GM18907 (cell line): ENCODE results near the gene ZP2.
"Not testable (repeated sequence)": the region's sequence is repeated elsewhere in the genome, so short reads cannot be mapped to it uniquely, and the experiment has no call there.

Source experiments
- ATAC-seq: cut with Tn5 transposase; IDR thresholded peaks from one replicate; pipeline ENCODE4 v1.9.1; 2021; ENCODE audit warnings: mild to moderate bottlenecking, moderate library complexity; ENCODE audit not compliant: unreplicated experiment

ZP2 gene

GRCh38 chr16:21218153-21218552 lies 6.8 kb upstream of the ZP2 start:
- no peak for ATAC-seq

- ATAC-seq, result no peak
Observed at GRCh38 chr16:21217121-21217520, 5.7 kb upstream of the ZP2 start.

- no peak for ATAC-seq
Observed at GRCh38 chr16:21214086-21214485, 2.7 kb upstream of the ZP2 start.

DNA sequence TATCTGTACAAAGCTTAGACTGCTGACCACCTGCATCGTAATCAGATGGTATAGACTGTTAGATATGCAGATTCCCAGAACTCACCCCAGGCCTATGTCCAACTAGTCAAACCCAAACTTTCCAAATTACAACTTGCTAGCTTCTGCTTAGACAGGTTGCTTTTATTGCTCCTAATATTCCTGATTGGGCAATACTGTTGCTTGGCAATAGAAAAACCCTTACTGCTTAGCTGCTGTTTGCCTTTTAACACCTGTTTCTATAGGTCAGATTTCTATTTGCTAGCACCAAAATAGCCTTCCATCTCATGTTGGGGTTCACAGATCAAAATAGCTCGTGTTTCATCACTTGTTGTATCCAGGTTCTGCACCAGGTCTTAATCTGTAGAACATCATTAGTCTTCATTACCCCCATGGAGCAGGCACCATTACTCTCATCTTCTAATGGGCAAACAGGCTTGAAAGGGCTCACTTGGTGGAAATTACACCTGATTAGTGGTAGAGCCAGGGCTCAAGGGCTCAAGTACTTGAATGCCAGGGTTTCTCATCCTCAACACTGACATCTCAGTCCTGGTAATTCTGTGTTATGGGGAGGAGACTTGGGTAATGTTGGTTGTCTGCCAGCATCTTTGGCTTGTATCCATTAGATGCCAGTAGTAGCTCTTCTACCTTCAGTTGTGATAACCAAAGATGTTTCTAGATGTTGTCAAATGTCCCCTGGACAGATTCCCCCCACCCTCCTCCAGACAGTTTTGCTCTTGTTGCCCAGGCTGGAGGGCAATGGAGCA lies 2.7 kb downstream of the ZP2 start:
- no peak for ATAC-seq

DNA sequence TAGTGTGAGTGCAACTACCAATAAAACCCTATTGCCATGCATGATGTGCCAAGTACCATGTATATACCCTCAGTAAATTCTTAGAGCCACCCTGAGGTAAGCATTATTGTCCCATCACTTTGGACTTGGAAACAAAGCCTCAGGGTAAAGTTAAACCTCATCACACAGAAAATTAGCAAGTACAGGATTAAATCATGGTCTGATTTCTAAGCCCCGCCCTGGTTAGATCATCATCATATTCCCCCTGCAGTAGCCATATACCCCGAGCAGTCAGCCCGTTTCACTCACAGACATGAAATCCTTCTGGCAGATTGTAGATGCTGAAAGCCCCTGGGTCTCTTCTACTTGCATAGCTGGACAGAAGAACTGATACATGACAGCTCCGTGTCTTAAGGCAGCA lies 4.8 kb downstream of the ZP2 start:
- ATAC-seq, result no peak

- ATAC-seq, result no peak
Observed at GRCh38 chr16:21205303-21205702, 6.1 kb downstream of the ZP2 start.

GRCh38 chr16:21203155-21203797 lies 8.1 kb downstream of the ZP2 start:
- ATAC-seq, result no peak

DNA sequence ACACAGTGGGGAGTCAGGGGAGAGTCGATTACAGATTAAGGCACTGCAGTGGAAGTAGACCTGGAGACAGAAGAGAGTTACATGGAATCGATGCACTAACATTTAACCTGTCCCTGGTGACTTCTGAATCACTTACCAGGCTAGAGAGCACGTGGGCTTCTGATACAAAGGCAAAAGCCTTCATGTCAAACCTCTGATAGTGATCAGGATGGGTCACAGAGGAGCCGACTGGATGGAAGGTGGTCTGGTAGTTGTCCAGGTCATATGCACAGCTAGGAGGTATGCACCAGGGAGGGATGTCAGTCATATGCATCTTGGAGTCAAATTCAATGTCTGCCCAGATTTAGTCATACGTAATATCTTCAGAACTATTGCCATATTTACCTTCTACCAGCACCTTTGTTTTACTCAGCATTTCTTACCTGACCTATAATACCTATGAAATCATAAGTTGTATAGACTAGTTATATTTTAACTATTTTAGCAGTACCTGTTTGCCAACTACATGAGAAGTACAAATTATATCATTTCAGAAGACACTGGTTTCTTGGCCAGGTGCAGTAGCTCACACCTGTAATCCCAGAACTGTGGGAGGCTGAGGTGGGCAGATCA lies 11.7 kb downstream of the ZP2 start:
- no peak for ATAC-seq

DNA sequence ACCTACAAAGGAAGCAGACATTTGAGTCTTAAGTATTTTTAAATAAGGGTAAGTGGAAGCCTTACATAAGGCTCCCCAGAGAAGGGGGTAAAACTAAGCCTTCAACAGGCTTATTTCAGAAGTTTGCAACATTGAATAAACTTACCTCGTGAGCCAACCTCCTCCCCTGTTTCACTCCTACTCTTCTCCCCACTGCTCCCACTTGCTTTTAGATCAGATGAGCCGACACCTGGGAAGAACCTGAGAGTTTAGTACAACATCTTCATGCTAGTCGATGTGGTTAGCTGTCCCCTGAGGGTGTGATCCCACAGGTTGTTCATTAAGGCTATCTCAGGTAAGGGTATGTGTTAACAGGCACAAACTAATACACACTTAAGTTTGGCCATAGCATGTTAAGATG lies 13.8 kb downstream of the ZP2 start:
- no peak for ATAC-seq

DNA sequence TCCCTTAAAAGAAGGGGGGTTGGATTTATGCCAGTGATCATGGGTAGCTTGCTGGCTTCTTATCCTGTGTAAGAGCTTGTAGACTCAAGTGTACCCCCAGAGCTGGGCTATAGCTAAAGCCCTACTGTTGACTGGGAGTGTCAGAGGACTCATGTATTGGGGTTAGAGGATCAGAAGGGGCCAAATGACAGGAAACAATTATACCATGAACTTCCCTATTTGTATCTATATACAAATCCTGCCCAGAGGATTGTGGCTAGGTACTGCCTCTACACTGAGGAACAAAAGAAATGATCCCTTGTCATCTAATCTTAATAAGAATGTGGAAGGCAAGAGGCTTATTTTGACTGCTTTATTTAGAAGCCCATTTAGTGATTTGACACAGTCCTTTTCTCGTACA lies 14.3 kb downstream of the ZP2 start:
- no peak for ATAC-seq

- not testable (repeated sequence) for ATAC-seq
Observed at GRCh38 chr16:21195330-21195729, 16.0 kb downstream of the ZP2 start.

DNA sequence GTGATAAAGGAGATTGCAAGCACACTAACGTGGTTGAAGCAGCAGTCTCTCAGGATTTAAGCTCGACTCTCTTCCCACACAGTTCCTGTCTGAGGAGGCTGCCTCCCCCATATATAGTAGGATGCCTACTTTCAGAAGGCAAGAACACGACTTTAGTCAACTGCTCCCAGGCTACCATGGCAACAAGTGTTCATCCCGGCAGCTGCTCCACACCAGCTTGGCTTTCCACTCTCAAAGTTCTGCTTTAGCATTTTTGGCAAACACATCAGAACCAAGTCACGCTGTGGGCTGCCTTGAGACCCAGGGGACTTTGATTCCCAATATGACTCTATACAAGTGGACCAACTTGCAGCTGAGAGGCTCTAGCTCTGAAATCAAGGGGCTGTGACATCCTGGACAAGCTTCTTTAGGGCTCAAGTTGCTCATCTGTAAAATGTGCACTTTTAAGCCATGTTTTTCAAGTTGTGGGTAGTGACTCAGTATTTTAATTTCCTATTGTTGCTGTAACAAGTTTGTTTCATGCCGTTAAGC lies 16.5 kb downstream of the ZP2 start:
- ATAC-seq, result no peak

GRCh38 chr16:21192991-21193390 lies 18.4 kb downstream of the ZP2 start:
- ATAC-seq, result no peak

DNA sequence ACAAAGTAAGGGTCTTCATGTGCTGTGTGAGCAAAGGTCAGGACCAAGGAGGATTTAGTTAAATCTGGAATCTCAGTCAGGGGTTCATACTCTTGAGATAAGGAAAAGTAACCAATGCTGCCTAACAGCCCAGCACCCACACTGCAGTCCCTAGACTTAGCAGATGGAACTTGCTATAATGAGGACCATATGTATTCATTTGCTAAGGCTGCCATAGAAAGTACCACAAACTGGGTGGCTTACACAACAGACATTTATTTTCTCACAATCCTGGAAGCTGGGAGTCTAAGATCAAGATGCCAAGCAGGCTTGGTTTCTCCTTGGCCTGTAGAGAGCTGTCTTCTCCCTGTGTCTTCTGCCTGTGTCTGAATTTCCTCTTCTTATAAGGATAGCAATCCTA lies 20.8 kb downstream of the ZP2 start:
- no peak for ATAC-seq

DNA sequence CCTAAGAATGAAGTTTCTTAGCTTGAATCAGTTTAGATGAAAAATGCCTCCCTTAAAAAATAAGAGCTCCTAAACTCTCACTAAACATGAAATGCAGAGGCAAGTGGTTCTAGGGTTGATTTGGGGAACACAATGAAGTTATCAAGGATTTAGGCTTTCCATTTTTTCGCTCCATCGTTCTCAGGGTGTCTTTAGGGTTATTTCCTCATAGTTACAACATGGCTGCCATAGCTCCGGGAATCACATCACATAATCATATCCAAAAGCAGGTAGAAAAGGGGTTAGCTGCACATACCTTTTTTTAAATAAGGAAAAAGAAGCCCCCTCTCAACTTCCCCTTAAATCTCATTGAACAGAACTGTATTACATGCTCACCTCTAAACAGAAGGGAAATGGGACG lies 21.4 kb downstream of the ZP2 start:
- ATAC-seq, result no peak

DNA sequence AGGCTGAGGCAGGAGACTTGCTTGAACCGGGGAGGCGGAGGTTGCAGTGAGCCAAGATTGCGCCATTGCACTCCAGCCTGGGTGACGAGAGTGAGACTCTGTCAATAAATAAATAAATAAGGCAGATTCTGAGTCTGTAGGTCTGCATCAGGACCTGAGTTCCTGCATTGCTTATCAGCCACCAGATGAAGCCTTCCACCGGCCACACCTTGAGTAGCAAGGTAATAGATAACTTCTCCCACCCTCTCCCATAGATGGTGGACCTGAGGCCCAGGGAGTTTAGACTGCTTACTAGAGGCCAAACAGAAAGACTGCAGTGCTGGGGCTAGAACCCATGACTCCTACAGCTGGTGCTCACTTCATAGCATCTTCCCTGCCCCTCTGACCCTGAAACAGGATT lies 22.1 kb downstream of the ZP2 start:
- ATAC-seq, result no peak

DNA sequence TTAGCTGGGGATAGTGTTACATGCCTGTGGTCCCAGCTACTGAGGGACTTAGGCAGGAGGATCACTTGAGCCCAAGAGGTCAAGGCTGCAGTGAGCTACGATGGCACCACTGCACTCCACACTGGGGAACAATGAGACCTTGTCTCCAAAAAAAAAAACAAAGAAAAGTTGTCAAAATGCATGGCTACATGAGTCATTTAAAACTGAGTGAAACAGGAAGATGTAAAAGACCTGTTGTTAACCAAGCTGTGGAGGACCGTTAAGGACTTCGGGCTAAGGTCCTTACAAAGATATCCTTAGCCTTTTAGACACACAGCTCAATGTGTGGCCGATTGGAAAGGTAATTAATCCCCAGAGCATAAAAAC lies 25.1 kb downstream of the ZP2 start:
- no peak for ATAC-seq

GRCh38 chr16:21185659-21186325 lies 25.6 kb downstream of the ZP2 start:
- ATAC-seq, result no peak

DNA sequence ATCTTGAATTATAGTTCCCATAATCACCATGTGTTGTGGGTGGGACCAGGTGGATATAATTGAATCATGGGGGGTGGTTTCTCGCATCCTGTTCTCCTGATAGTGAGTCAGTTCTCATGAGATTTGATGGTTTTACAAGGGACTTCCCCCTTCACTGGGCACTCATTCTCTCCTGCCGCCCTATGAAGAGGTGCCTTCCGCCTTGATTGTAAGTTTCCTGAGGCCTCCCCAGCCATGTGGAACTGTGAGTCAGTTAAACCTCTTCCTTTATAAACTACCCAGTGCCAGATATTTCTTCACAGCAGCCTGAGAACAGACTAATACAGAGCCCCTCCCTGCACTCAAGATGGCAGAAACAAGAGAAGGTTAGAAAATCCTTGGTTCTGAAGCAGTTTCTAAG lies 26.5 kb downstream of the ZP2 start:
- no peak for ATAC-seq

DNA sequence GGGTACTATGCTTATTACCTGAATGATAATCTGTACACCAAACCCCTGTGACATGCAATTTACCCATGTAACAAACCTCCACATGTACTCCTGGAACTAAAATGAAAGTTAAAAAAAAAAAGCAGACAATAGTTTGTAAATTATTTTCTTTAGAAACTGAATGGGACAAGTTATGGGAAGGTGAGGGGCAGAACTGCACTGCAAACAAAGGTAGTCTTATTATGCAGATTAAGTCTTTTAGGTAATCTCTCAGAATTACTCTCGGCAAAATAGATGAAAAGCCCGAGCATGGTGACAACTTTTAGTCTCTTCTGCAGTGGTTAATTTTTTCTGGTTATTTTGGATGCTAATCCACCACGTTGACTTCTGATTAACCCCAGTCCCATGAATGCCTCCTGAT lies 27.4 kb downstream of the ZP2 start:
- ATAC-seq, result no peak

DNA sequence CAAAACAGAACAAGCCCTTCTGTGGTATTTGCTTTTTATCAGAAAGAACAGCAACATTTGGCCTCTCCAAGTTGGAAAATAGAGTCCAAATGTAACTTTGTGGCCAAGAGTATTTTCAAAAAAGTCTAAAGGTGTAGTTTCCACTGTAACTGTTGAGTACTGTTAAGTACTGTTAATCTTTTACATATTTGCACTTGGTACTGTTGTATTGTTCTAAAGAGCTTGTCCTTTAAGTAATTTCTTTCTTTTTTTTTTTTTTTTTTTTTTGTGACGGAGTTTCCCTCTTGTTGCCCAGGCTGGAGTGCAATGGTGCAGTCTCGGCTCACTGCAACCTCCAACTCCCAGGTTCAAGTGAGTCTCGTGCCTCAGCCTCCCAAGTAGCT lies 31.4 kb downstream of the ZP2 start:
- ATAC-seq, result no peak
